CD4-positive, alpha-beta T cell treated with Interleukin-6 at 100 ng/mL for 8 hours (primary cell): ENCODE results near the gene IL27RA.

ENCODE experiments used
- DNase-seq: peaks from one replicate; pipeline ENCODE4 v3.0.0-alpha.2; 2020; ENCODE audit warnings: mixed read lengths, low spot score

The IL27RA gene

GRCh38 chr19:14031719-14032480, at the start of gene IL27RA:
IL27RA (plus strand) TSS chr19:14031762; CDS start chr19:14031873, 111 bp downstream.
- peak; percentile 89 for DNase-seq

DNA sequence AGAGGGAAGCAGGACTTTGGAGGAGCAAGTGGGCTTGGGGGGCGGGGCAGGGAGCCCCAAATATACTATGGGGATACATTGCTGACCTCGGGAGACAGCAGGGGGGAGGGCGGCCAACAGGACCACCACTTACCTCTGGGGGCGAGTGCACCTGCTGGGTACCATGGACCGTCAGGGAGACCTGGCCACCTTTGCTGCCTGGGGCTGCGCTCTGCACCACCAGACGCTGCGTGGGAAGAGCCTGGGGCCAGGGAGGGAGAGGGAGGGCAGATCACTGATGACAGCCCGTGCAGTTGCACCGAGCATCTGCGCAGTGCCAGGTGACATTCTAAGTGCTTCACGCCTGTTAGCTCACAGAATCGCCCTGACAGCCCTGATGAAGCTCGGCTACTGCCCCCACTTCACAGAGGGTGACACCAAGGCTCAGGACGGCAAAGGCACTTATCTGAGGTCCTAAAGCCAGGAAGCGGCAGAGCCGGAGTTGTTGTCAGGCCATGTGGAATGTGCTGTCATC, 49.5 kb upstream of the IL27RA start:
- DNase-seq: no peak

GRCh38 chr19:13982773-13983172, 48.8 kb upstream of the IL27RA start:
- DNase-seq: no peak

- peak; percentile 72 for DNase-seq
These were observed 48.2 kb upstream of the IL27RA start for GRCh38 chr19:13983213-13983889.

GRCh38 chr19:13984186-13984585, 47.4 kb upstream of the IL27RA start:
- DNase-seq: no peak

GRCh38 chr19:13984875-13985741, 46.5 kb upstream of the IL27RA start:
- DNase-seq: no peak

- DNase-seq: no peak
These were observed 45.7 kb upstream of the IL27RA start for GRCh38 chr19:13985771-13986347.

DNA sequence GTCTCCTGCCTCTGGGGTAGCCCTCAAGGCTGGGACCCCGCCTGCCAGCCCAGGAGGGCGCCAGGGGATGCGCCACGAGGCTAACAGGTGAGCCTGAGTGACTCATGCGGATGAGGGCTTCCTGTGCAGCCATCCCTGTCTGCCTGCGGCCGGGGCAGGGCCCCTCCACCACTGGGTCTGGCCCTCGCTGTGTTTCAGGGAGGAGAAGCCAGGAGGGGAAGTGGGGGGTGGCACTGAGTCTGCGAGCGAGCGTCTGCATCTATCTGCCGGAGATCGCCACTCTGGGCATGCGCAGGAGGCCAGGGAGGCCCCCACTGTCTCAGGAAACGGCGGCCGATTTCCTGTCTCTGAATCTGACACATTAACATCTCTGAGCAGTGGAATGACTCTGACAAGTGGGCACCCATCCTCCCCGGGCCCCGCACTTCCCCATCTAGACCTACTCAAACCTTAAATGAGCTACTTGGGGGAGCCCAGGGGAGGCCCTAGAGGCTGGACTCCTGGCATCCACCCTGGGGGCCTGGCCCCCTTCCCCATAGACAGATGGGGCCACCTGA, 45.1 kb upstream of the IL27RA start:
- peak; percentile 99 for DNase-seq

DNA sequence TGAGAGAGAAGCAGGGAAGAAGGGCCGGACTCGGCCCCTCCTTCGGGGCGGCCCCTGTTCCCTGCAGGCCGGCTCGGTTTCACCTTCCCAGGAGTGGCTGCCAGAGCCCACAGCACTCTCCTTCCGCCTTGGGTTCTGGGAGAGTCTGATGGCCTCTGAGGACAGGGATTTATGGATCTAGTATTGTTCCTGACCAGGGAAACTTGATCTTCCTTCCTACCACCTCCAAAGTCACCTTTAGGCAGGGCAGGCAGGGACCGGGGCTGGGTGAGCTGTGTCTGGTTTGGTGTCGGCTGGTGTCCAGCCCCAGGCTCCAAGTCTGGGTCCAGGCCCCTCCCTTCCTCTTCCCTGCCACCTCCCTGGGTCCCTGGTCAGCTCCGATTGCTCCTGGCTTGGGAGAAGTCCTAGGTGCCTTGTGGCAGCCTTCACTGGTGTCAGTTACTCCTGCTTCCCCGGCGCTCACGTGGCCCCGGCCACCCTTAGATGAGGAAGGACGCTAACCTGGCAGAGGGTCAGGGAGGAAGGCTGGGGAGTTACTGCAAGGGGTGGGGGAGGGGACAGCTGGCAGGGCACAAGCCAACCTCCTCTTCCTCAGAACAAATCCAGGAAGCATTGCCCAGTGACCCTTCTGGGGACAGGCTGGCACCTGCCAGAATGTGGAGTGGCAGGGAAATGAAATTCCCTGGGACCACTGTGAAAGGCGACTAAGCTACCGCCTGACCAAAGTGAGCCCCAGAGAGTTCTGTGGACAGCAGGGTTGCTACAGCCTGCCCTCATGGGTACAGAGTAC, 44.3 kb upstream of the IL27RA start:
- DNase-seq: no peak

DNA sequence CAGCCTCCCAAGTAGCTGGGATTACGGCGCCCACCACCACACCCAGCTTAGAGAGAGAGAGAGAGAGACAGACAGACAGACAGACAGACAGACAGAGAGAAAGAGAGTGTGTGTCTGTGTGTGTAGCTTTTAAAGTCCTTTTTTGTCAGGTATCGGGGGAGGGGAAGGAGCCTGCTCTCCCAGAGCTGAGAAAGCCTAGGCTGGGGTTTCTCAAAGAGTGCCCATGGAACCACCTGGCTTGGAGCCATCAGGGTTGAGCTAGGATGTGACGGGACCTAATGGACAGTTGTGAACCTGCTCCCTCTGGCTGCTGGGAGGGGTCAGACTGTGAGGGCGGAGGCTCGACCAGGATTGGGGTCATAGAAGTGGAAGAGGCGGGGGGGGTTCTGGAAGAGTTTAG, 42.1 kb upstream of the IL27RA start:
- DNase-seq: no peak

DNA sequence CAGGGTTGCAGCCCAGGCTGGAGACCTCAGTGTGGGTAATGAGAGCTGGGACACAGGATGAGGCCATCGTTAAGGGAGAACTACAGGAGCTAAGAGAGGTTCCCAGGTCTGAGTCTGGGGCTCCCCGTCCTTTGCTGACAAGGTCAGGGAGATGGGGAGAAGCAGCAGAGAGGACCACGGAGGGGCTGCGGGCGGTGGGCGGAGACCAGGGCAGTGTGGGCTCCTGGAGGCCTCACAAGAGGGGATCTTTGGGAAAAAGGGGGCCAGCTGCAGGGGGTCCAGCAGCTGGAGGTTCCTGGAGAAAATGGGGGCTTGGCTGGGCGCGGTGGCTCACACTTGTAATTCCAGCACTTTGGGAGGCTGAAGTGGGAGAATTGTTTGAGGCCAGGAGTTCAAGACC, 41.5 kb upstream of the IL27RA start:
- DNase-seq: no peak

GRCh38 chr19:13992025-13992424, 39.5 kb upstream of the IL27RA start:
- DNase-seq: no peak

DNA sequence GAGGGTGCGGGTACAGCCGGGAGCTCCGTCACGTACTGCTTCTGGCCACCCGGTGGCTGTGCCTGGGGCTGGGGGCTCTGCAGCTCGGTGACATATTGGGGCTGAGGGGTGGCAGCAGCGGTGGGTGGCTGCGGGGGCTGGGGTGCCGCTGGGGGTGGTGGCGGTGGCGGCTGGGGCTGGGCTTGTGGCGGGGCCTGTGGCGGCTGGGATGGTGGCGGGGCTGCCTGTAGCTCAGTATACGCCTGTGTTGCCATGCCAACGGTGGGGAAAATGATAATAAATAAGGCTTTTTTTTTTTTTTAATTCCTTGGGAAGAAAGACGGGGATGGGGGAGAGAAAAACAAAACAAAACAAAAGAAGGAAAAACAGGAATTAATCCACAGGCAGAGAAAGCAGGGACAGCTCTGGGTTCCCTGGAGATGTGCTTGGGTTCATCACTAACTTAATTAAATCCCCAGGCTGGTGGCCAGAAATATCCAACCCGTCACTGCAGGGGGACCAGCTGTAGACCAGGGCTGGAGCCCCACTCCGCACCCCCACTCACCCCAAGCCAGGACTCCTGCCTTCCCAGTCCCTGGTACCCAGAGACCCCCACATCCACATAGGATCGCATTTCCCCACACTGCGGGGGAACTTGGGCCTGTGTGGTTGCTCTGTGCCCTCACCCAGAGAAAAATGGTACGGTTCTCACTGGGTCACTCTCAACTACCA, 37.8 kb upstream of the IL27RA start:
- DNase-seq: no peak

GRCh38 chr19:13995017-13995728, 36.4 kb upstream of the IL27RA start:
- DNase-seq: no peak

DNA sequence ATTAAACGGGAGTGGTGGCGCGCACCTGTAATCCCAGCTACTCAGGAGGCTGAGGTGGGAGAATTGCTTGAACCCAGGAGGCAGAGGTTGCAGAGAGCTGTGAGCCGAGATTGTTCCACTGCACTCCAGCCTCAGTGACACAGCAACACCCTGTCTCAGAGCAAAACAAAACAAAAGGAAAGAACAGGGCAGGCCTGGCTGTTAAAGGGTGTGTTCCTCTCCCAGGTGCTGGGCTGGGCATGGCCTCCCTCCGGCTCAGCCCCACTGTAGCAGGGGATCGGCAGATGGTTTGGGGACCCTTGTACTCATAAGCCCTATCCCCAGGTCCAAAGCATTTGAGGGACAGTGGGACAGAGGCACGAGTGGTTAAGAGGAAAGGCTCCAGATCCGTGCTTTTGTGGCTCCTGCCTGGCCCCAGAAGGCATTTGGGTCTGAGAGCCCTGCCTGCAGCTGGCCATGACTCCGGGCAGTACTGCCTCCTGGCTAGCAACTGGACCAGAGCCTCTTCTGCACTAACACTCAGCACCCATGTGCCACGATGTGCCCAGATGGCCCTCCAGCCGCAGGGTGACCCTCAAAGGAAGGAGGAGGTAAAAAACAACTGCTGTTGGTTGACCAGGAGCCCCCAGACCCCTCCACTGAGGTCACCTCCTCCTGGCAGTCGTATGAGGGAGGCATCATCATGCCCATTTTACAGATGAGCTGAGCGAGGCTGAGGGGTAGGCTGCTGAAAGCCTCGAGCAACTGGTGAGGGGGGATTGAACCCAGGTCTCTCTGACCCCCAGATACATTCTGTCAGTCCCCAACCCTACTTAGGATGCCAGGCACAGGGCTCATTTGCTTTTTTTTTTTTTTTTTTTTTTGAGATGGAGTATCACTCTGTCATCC, 35.4 kb upstream of the IL27RA start:
- DNase-seq: no peak

DNA sequence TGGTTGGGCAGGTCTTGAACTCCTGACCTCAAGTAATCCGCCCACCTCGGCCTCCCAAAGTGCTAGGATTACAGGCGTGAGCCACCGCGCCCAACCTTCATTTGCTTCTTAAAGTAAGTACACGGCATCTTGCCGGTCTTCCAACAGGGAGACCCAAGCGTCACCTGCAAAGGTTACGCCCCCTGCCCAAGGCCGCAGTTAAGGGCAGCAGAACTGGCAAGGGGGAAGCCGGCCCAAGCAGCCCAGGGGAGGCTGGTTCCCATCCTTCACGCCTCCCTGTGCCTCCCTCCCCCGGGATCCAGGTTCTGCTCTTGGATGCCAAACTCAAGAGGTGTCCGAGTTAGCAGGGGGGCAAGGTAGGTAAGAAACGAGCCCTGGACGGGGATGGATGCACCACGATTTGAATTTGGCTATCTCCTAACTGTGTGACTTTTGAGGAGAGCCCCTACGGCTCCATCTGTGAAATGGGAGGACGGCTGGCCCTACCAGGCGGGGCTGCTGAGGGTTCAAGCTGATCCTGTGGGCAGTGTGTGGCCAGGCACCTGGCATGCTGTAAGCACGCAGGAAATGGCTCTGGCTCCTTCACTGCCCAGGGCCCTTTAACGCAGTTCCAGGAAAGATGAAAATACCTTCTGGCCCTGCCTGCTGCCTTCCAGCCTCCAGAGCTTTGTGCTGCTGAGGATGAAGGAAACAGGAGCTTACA, 34.5 kb upstream of the IL27RA start:
- no peak for DNase-seq

GRCh38 chr19:13997631-13997962, 34.0 kb upstream of the IL27RA start:
- no peak for DNase-seq

DNA sequence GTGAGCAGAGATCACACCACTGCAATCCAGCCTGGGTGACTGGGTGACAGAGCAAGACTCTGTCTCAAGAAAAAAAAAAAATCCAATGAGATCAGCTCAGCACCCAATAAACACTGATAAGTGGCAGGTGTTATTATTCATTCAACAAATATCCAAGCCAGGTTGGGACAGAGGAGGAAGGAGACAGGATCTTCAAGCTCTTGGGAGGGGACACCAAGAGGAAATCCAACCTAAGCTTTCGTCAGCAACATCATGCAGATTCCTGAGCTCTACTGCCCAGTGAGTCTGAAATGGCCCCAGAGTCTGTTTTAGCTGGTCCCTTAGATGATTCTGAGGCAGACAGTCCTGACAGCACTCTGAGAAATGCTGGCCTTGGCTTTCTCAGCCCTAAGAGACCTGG, 33.1 kb upstream of the IL27RA start:
- DNase-seq: no peak
